ENCODE data around the gene BIRC6.
"Not testable (repeated sequence)": the region's sequence is repeated elsewhere in the genome, so short reads cannot be mapped to it uniquely, and the experiment has no call there.

Gene BIRC6

GRCh38 chr2:32522770-32523169, 165.9 kb downstream of the BIRC6 start:
- DNase-seq: no peak

- no peak for DNase-seq
Measured at GRCh38 chr2:32523686-32524085, 166.9 kb downstream of the BIRC6 start.

- DNase-seq: no peak
Measured at GRCh38 chr2:32532341-32532740, 175.5 kb downstream of the BIRC6 start.

GRCh38 chr2:32532961-32533360, 176.1 kb downstream of the BIRC6 start:
- DNase-seq: no peak

- DNase-seq: no peak
Measured at GRCh38 chr2:32534831-32535230, 178.0 kb downstream of the BIRC6 start.

- DNase-seq: no peak
Measured at GRCh38 chr2:32538735-32539134, 181.9 kb downstream of the BIRC6 start.

GRCh38 chr2:32552483-32552882, 195.7 kb downstream of the BIRC6 start:
- DNase-seq: not testable (repeated sequence)

GRCh38 chr2:32553829-32554432, 197.1 kb downstream of the BIRC6 start:
- peak; percentile 70 for DNase-seq

- no peak for DNase-seq
Measured at GRCh38 chr2:32558492-32558891, 201.7 kb downstream of the BIRC6 start.

- no peak for DNase-seq
Measured at GRCh38 chr2:32559136-32559535, 202.3 kb downstream of the BIRC6 start.

- DNase-seq: no peak
Measured at GRCh38 chr2:32562906-32563305, 206.1 kb downstream of the BIRC6 start.

- no peak for DNase-seq
Measured at GRCh38 chr2:32564417-32565035, 207.7 kb downstream of the BIRC6 start.

GRCh38 chr2:32565902-32566301, 209.1 kb downstream of the BIRC6 start:
- DNase-seq: no peak

- DNase-seq: no peak
Measured at GRCh38 chr2:32572030-32572429, 215.2 kb downstream of the BIRC6 start.

GRCh38 chr2:32572737-32573136, 215.9 kb downstream of the BIRC6 start:
- no peak for DNase-seq

GRCh38 chr2:32591669-32592463, 235.0 kb downstream of the BIRC6 start:
- no peak for DNase-seq

GRCh38 chr2:32594573-32594972, 237.8 kb downstream of the BIRC6 start:
- DNase-seq: no peak

- no peak for DNase-seq
Measured at GRCh38 chr2:32611366-32611765, 254.5 kb downstream of the BIRC6 start.

- no peak for DNase-seq
Measured at GRCh38 chr2:32611771-32612170, 254.9 kb downstream of the BIRC6 start.

GRCh38 chr2:32614084-32614483, 257.3 kb downstream of the BIRC6 start:
- no peak for DNase-seq

GRCh38 chr2:32617599-32618189, 260.9 kb downstream of the BIRC6 start:
- no peak for DNase-seq

GRCh38 chr2:32622570-32623310, 265.9 kb downstream of the BIRC6 start:
- no peak for DNase-seq

GRCh38 chr2:32623311-32623706, 266.5 kb downstream of the BIRC6 start:
- DNase-seq: no peak

Measured in eye (tissue), 1 donor.